Endometrial microvascular endothelial cells (primary cell): ENCODE data around the gene PTGFRN. TPM values are rescaled to one million over a fixed set of nuclear protein-coding genes. Genes with fewer than 3 reads are reported as not detected.
"Not testable (repeated sequence)": the region's sequence is repeated elsewhere in the genome, so short reads cannot be mapped to it uniquely, and the experiment has no call there.

Experiments used
- in situ Hi-C: cut with HindIII; loops from 2 replicates; pipeline ENCODE4 v1.10.0; 2017; ENCODE audit warnings: low sequenced_read_pairs, low pct_unique_long_range_greater_than_20kb; ENCODE audit errors: inconsistent ontology term
- total RNA-seq: library from RNA; depleted of rRNA; stranded (reverse); fragments of >200 nt; gene quantifications from one replicate; pipeline ENCODE4 v1.2.3, GENCODE V29; 2015; ENCODE audit errors: inconsistent ontology term

PTGFRN gene
- total RNA-seq, 1 donor from 2014 or later: 7.2 TPM

- in situ Hi-C loops: no loop called here
These were observed 24.1 kb downstream of the PTGFRN start for GRCh38 chr1:116933606-116934515.

- in situ Hi-C loops: no loop called here
These were observed 25.0 kb downstream of the PTGFRN start for GRCh38 chr1:116934586-116935207.

DNA sequence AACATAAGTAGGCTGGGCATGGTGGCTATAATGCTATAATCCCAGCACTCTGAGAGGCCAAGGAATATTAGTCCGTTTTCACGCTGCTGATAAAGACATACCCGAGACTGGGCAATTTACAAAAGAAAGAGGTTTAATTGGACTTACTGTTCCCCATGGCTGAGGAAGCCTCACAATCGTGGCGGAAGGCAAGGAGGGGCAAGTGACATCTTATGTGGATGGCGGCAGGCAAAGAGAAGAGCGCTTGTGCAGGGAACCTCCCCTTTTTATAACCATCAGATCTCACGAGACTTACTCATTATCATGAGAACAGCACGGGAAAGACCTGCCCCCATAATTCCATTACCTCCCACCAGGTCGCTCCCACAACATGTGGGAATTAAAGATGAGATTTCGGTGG is 28.5 kb downstream of the PTGFRN start:
- in situ Hi-C loops: no loop called here

DNA sequence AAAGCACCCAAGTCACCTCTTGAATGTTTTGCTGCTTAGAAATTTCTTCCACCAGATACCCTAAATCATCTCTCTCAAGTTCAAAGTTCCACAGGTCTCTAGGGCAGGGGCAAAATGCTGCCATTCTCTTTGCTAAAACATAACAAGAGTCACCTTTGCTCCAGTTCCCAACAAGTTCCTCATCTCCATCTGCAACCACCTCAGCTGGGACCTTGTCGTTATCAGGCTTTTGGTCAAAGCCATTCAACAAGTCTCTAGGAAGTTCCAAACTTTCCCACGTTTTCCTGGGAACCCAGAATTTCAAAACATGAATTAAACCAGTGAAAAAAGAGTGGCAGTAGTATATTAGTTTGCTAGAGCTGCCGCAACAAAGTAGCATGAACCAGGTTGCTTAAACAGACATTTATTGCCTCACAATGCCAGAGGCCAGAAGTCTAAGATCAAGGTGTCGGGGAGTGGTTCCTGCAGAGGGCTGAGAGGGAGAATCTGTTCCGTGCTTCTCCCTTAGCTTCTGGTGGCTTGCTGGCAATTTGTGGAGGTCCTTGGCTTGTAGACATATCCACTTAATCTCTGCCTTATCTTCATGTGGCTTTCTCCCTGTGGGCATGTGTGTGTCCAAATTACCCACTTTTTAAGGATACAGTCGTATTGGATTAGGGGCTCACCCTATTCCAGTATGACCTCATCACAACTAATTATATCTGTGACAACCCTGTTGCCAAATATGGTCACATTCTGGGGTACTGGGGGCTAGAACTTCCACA is 30.2 kb downstream of the PTGFRN start:
- in situ Hi-C loops: not testable (repeated sequence)

GRCh38 chr1:116940814-116941599 is 31.3 kb downstream of the PTGFRN start:
- in situ Hi-C loops: no loop called here

- in situ Hi-C loops: no loop called here
These were observed 32.0 kb downstream of the PTGFRN start for GRCh38 chr1:116941670-116942069.

DNA sequence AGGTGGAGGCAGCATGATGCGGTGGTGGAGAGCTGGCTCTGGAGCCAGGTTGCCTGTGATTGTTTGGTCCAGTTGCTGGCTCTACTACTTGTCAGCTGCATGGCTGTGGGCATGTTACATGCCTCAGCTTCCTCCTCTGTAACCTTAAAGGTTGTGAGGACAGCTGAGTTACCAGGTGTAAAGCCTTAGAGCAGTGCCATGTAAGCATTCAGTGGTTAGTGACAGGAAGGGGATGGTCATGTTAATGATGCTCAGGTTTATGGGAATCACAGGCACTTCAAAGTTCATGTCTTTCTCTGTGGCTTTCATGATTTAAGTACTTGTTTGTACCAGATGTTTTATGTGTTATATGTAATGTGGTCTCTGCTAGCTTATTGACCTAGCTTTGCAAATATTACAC is 32.6 kb downstream of the PTGFRN start:
- in situ Hi-C loops: no loop called here

DNA sequence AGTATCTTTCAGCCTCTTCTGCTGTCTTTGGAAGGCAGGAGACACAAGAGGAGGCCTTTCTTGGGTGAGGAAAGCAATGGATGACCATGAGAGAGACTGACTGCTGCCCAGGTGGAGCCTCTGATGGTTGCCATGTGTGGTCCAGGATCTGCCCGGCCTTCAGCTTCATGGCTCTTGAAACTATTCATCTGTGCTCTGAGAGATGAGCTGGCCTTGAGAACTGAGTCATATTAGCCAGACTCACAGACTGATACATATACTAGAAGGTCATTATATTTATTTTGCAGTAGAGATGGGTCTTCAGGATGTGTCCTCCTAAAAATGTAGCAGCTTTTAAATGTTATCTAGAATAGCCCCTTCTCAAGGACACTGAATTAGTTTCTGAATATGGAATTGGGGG is 33.7 kb downstream of the PTGFRN start:
- in situ Hi-C loops: no loop called here

DNA sequence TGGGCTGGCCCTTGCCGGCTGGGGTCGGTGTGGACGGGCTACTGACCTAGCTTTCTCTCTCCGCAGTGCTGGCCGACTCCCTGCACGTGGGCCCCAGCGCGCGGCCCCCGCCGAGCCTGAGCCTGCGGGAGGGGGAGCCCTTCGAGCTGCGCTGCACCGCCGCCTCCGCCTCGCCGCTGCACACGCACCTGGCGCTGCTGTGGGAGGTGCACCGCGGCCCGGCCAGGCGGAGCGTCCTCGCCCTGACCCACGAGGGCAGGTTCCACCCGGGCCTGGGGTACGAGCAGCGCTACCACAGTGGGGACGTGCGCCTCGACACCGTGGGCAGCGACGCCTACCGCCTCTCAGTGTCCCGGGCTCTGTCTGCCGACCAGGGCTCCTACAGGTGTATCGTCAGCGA is 34.9 kb downstream of the PTGFRN start:
- in situ Hi-C loops: no loop called here

GRCh38 chr1:116945421-116945820 is 35.7 kb downstream of the PTGFRN start:
- in situ Hi-C loops: no loop called here

- in situ Hi-C loops: no loop called here
These were observed 36.3 kb downstream of the PTGFRN start for GRCh38 chr1:116945996-116946395.

GRCh38 chr1:116947092-116947860 is 37.6 kb downstream of the PTGFRN start:
- in situ Hi-C loops: no loop called here

- in situ Hi-C loops: no loop called here
These were observed 38.3 kb downstream of the PTGFRN start for GRCh38 chr1:116948046-116948445.

DNA sequence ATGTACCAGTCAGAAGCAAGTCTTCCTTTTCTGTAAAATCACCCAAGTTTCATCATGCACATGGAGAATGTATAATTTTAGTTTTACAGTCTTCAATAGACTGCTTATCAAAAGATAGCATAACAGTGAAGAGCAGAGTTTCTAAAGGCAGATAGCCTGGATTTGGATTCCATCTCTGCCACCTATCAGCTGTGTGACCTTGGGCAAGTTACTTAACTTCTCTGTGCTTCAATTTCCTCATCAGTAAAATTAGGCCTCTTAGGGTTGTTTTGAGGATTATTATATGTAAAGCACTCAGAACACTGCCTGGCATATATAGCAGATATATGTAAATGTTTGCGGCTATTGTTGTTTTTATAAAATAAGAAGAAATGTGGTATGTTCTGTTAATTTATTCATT is 38.9 kb downstream of the PTGFRN start:
- in situ Hi-C loops: no loop called here

DNA sequence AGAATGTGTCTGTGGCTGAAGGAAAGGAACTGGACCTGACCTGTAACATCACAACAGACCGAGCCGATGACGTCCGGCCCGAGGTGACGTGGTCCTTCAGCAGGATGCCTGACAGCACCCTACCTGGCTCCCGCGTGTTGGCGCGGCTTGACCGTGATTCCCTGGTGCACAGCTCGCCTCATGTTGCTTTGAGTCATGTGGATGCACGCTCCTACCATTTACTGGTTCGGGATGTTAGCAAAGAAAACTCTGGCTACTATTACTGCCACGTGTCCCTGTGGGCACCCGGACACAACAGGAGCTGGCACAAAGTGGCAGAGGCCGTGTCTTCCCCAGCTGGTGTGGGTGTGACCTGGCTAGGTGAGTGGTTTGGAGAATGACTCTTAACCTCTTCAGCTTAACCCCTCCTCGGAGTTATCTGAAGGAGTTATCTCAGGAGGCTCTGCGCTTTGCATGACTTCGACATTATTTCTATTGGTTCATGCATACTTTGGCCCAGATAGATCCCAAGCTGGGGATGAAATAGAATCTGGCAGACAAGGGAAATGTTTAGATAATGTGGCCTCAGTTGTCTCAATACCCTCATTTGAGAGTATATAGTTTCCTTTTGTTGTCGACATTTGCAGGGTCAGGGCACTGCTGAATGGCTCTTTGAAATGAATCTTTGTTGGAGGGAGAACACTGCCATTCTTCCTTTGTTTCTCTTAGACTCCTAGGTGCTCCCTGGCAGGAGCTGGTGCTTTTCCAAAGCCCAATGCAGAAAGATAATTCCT is 39.7 kb downstream of the PTGFRN start:
- in situ Hi-C loops: no loop called here

DNA sequence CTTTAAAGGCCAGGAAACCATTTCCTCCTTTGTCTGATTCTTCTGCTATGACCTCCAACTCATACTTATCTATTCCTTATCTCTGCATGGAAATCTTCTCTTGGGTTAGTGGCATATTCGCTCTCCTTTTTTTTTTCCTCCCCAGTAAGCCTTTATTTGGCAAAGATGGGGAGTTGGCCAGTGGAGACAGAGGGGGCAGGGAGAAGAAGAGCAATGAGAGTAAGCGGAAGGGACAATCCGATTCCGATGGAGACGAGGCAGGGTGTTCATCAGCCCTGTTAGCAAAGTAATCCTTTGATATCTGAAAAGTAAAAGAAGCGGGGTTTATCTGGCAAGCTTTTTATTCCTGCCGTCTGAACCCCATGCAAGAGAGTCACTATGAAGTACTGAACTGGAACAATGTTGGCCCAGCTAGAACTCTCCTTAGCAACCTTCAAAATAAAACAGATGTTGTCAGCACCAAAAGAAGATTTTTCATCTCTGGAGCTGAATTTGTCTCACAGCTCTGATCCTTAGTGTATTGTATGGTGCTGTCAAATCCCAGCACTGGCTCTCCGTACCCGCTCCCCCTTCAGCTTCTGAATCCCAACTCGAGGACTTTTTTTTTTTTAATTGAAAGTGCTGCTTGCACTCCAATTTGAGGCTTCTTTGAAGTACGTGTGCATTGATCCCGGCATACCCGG is 40.9 kb downstream of the PTGFRN start:
- in situ Hi-C loops: no loop called here
